ENCODE measurements around the gene INTS11. TPM values are rescaled to one million over a fixed set of nuclear protein-coding genes. Genes with fewer than 3 reads are reported as not detected.

Gene INTS11
- total RNA-seq, 1 experiment from 2014 or later = 142 TPM

DNA sequence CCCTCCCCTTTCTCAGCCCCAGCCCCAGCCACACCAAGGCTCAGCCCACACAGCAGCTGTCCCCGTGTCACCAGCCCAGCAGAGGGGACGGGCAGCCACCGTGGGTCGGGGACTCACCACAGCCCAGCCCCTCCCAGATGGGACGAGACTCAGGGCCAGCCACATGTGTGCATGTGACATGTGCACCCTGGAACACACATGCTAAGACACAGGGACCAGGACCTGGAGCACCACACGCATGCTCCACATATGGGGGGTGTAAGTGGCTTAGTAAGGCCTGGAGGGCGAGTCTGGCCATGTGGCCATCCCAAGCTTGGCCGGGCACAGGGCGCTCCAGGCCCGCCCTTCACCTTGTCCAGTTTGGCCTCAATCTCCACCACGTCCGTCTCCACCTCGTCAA lies 20.7 kb downstream of the INTS11 start:
- no peak for DNase-seq (ENCODE audit: low read depth)

DNA sequence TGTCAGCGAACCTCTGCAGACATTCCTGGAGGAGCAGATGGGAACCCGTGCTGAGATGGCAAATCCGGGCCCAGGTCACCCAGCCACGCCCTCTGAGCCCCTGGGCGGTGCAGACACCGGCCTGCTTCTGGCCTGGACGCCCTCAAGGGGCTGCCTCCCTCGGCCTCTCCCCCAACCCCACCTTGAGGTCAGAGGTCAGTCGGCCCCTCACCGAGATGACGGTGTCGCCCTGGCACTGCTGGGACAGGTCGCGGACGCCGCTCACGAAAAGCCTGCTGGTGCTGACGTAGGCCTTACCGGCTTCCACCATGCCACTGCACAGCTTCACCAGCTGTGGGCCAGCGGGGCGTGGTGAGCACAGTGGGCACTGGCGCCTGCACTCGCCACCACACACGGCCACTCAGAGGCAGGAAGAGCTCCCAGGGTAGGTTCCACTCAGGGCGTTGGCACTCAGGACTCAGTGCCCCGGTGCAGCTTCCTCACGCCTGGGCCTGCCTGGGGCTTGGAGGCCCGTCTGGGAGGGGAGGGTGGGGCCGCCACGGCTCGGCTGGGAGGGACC lies 21.4 kb downstream of the INTS11 start:
- no peak for DNase-seq (ENCODE audit: low read depth)

DNA sequence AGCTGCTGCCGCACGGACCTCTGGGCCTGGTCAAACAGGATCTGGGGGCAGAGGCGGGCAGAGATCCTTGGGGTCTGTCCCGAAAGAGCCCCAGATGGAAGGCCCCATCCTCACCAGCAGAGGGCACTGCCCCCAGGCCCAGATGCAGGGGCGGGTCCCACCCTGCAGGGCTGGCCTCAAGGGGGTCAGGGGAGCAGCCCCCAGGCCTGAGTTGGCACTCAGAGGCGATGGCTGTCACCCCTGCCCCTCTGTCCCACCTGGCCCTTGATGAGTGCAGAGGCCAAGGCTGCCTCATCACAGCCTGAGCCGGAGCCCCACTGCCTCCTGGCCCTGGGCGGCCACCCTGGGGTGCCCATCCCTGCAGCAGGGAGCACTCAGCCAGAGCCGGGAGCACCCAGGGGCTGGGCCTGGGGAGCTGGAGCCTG lies 22.4 kb downstream of the INTS11 start:
- no peak for DNase-seq (ENCODE audit: low read depth)

DNA sequence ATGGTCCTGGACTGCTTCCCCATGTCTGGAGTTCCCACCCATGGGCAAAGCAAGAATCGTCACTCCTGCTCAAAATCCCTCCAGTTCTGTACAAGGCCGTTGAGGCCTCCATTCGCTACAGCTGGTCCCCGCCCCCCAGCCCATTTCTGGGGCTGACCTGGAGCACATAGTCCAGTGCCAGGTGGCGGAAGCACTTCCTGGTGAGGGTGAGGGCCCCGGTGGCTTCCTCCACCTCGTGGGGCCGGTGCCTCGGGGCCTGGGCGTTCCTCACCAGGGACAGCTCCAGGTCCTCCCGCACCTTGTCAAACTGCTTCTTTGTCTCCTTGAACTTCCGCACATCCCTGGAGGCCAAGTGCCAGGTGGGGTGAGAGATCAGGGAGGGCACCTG lies 24.1 kb downstream of the INTS11 start:
- no peak for DNase-seq (ENCODE audit: low read depth)

DNA sequence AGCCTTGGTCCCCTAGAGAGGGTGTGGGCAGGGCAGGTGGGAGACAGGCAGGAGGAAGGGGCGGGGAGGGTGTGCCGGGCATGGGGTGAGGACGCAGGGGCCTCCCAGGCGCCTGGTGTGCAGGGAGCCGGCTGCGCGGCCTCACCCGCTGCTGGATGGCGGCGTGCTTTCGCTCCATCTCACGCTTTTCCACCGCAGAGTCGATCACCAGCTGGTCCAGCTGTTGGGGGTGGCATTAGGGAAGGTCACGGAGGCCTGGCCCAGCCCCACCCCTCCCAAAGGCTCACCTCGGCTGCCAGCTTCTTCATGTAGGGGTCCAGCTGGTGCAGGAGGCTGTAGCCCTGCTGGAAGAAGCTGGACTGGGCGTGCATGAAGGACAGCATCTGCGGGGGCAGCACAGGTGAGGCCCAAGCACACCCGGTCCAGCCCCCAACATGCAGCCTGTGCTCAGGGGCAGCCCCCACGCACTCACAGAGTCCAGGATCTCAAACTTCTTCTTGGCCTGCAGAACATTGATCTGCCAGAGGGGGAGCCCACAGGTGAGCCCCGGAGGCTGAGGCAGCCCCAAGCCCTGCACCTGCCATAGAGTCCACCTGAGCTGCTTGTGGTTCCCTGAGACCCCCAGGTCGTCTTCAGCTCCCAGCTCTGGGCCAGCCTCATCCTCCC lies 24.6 kb downstream of the INTS11 start:
- DNase-seq (ENCODE audit: low read depth) = no peak

DNA sequence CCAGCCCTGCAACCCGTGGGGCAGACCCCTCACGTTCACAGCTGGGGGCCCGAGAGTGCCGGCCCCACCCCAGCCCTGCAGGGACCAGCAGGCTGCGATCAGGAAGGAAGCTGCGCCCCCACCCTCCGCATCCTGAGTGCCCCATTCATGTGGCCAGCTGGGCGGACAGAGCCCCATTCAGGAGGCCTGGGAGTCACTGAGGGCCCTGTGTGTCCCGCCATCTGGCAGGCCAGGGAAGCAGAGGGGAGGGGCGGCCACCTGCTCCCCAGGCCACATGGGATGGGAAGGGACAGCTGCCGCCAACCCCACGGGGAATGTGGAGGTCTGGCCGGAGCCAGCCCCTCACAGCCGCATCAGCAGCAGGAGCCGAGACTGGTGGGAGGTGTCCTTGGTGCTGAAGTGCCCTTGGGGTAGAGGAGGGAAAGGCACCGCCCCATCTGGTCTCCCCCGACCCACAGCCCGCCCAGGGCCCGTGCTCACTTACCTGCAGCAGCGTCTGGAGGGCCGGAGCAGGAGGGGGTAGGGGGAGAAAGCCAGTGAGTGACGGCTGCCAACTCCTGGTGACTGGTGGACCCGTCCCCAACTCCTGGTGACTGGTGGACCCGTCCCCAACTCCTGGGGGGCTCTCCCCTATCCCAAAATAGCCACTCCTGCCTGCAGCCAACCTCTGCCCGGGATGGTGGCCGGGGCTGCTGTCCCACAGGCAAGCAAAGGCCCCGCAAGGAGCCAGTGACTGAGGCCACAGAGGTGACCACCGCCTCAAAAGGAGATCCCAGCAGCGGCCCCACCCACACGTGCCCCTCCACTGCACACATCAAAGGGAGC lies 25.4 kb downstream of the INTS11 start:
- no peak for DNase-seq (ENCODE audit: low read depth)

DNA sequence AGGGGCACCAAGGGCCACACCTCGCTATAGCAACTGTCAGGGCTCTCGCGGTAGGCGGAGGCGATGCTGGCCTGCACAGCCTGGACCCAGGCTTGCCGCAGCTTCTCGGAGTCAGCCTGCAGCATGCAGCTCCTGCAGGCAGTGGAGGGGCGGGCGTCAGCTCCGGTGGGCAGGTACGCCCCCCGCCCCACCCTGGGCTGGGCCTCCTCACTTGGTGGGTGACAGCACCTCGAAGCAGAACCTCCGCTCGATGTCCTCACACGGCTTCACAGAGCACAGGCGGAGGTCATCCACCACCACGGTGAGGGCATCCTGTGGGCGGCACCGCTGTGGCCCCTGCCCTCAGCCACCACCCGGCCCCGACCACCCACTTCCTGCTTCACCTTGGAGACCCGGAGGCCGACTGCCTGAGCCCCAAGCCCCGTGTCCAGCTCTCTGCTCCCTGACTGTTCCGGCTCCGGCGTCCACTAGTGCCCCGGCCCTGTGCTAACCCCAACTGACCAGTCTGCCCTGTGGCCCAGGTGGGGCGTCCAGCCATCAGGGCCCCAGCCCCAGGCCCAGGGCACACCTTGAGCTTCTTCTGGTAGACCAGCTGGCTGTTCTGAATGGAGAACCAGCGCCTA lies 26.5 kb downstream of the INTS11 start:
- no peak for DNase-seq (ENCODE audit: low read depth)

DNA sequence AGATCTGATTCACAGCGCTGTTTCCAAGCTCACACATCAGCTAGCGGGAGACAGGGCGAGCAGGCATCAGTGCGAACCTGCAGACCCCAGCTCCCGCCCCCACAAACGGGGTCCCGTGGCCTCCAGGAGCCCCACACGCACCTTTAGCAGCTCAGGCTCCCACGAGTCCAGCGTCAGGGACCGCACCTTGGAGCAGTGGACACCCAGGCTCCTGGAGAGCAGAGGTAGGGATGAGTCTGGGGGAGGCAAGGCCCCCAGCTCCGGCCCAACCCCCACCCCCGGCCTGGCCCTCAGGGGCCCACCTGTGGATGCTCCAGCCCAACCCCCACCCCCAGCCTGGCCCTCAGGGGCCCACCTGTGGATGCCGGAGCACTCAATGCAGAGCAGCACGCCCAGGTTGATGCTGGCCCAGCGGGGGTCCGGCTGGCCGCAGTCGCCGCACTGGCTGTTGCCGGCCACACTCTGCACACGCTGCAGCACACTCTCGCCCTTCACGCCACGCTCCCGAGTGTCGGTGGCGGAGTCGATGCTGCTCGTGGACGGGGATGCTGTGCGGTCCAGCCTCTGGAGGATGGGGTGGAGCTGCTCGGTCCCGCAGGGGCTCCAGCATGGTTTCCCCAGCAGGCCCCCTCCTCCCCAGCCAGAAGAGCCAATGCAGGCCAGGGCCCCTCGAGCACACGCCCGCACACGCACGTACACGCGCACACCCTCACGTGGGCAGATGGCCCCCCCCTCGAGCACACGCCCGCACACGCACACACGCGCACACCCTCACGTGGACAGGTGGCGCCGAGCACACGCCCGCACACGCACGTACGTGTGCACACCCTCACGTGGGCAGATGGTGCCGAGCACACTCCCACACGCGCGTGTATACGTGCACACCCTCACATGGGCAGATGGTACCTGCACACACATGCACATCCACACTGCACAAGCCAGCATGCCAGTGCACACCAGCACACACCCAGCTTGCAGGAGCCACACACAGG lies 28.1 kb downstream of the INTS11 start:
- no peak for DNase-seq (ENCODE audit: low read depth)

DNA sequence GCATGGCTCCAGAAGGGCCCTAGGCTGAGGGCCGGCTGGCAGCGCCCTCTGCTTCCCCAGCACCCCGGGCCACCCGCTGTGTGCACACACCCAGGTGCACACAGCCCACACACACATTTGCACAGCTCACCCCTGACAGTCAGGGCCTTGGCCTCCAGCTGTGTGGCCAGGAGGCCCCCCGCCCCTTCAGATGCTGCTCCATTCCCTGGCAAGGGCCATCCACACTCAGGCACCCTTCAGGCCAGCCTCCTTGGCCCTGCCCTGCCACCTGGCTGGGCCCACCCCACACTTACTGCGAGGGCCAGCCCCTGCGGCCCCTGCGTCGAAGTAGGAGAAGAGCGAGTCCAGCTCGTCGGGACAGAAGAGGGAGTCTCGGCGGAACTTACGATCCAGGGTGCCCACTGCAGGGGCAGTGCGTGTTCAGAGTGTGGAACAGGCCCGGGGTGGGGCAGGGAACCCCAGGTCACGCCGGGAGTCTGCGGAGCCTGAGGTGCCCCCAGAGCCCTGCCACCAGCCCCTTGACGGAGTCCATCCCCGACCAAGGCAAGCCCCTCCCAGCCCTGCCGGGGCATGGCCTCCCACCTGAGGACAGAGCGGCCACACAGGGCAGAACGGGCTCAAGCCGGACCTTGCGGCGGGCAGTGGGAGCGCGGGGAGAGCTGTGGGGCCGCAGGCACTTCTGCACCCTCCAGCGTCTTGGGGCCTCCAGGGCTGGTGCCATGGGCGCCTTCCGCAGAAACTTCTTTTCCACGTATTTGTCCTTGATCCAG lies 29.1 kb downstream of the INTS11 start:
- no peak for DNase-seq (ENCODE audit: low read depth)

DNA sequence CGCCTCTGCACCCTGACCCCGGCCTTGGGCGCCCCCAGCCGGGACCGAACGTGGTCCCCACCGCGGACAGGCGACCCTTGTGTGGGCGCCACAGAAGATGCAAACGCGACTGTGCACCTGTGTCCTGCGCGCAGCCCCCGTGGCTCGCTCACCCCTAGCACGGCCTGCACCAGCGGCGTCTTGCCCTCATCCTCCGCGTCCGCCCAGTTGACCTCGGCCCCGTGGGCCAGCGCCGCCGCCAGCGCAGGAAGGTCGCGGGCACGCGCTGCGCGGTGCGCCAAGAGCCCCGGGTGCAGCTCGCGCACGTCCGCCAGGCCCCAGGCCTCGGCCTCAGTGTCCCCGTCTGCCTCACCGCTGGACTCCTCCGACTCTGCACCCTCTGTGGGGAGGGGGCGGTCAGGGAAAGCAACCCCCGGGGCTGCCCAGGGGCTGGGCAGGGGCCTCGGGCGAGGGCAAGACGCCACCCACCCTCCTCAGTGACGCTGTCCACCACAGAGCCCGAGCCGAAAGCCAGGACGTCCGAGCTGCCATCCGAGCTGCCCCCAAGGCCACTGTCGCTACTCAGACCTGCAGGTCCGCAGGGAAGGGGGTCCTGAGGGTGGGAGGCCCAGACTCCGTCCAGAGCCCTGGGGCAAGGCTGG lies 30.1 kb downstream of the INTS11 start:
- no peak for DNase-seq (ENCODE audit: low read depth)

DNA sequence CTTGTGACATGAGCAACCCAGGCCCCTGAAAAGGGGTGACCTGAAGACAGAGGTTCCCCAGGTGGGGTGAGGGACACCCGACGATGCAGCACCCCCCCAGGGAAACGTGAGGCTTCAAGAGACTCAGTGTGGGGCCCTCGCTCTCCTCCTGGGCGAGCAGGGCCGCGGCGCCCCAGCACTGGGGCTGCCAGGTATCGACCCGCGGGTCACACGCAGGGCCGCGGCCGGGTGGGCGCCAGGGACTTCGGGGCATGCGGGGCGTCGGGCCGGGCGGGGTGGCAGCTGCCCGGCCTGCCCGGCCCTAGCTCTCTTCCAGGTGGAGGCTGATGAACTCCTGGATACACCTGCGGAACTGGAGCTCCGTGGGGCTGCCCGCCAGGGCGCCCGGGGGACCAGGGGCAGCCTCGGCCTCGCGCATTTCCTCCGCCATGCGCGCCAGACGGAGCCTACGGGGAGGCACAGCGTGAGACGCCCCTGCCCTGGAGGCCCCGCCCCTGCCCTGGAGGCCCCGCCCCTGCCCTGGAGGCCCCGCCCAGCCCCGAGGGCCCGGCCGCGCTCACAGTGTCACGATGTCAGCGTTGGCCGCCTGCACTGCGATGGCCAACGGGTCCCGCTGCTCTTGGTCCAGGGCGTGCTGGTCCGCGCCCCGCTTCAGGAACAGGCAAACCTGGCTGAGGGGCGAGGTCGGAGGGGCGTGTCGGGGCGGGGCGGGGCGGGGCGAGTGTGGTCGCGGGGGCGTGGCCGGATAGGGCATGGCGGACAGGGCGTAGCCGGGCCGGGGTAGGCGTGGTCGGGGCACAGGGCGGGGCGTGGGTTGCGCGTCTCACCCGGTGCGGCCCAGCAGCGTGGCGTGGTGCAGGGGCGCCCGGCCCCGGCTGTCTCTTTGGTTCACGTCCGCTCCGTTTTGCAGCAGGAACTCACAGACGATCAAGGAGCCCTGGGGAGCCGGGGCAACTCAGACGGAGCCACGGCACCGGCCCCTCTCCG lies 30.9 kb downstream of the INTS11 start:
- DNase-seq (ENCODE audit: low read depth) = no peak

DNA sequence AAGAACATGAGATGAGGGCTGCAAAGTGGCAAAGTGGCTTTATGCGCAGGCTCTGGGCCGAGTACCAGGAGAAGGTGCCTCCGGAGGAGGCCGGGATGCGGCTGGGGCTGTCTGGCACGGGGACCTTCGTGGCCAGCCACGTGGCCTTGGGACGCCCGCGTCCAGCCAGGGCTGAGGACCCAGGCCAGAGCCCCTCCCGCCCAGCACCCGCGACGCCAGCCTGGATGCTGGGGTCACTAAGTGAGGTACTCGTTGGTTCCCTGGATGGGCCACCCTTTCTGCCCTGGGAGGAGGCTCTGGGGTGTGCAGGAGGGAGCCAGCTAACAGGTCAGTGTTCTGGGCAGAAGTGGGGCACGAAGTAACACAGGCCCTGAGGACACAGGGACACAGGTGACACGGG lies 31.6 kb downstream of the INTS11 start:
- no peak for DNase-seq (ENCODE audit: low read depth)

DNA sequence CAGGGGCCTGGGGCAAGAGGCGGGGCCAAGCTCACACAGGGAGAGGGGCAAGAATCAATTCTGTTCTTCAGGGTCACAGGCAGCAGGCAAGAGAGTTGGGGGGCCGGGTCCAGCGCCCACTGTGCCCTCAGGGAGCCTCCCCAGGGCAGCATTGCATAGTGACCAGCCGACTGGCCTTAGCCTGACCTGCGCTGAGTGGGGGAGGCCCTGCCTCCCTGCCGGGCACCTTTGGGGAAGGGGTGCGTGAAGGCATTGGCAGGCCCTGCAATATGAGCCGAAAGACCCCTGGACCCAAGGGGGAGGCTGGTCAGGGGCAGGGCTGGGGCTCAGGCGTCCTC lies 32.0 kb downstream of the INTS11 start:
- no peak for DNase-seq (ENCODE audit: low read depth)

DNA sequence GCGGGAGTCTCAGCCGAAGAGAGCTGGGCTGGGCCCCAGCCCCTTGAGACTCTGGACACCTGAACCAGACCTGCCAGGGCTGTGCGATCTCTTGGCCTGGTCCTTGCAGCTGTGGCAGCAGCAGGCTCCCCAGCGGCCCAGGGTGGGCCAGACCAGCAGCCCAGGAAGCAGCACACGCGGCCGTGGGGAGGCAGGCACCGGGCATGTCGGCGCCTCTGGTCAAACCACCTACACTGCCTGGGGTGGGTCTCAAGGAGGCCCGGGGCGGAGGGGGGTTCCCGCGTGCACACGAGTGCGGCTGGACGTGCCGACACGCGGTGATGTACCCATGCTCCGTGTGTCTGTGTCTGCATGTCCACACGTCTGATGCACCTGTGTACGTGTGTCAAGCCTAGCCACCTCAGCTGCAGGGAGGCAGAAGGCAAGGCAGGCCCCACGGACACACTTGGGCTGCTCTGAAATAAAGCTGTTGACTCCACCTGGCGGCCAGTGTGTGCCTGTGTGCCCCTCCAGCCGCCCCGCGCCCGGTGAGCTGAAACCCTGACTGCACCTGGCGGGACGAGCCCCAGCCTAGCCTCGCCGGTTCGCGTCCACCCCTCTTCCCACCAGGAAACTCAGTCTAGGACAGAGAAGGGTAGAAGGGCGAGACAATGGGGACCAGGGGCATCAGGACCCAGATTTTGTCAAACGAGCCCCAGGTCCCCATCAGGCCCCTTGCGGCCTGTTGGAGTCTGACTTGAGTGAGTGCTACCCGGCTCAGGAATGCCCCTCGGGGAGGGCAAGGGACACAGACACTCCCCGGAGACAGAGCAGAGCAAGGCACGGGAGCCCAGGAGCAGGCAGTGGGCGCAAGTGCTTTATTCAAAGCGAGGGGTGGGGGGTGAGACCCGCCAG lies 32.7 kb downstream of the INTS11 start:
- DNase-seq (ENCODE audit: low read depth) = peak; percentile 60

DNA sequence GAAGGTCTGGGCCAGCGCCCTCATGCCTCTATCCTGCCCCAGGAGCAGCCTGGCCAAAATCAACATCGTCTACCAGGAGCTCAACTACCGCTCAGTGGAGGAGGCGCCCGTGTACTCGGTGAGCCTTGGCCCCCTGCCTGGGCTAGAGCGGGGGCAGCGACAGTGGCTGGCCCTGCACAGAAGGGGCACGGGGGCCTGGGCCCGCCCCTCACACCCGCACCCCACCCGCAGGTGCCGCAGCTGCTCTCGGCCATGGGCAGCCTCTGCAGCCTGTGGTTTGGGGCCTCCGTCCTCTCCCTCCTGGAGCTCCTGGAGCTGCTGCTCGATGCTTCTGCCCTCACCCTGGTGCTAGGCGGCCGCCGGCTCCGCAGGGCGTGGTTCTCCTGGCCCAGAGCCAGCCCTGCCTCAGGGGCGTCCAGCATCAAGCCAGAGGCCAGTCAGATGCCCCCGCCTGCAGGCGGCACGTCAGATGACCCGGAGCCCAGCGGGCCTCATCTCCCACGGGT lies 33.4 kb downstream of the INTS11 start:
- no peak for DNase-seq (ENCODE audit: low read depth)

DNA sequence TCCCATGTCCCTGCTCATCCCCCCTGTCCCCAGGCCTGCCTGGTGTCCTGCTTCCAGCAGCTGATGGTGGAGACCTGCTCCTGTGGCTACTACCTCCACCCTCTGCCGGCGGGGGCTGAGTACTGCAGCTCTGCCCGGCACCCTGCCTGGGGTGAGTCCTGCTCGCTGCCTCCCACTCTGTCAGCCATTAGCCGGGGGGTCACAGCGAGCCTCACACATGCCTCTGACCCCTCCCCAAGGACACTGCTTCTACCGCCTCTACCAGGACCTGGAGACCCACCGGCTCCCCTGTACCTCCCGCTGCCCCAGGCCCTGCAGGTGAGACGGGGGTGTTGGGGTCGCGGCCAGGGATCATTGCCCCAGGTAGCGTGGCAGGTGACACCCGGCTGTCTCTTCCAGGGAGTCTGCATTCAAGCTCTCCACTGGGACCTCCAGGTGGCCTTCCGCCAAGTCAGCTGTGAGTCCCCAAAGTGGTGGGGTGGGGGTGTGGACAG lies 34.2 kb downstream of the INTS11 start:
- no peak for DNase-seq (ENCODE audit: low read depth)
